ENCODE data around the gene FAM131C.
"Not testable (repeated sequence)": the region's sequence is repeated elsewhere in the genome, so short reads cannot be mapped to it uniquely, and the experiment has no call there.

The FAM131C gene

GRCh38 chr1:16033103-16033632, 40.3 kb downstream of the FAM131C start:
- DNase-seq (ENCODE audit: low spot score) = not testable (repeated sequence)

DNA sequence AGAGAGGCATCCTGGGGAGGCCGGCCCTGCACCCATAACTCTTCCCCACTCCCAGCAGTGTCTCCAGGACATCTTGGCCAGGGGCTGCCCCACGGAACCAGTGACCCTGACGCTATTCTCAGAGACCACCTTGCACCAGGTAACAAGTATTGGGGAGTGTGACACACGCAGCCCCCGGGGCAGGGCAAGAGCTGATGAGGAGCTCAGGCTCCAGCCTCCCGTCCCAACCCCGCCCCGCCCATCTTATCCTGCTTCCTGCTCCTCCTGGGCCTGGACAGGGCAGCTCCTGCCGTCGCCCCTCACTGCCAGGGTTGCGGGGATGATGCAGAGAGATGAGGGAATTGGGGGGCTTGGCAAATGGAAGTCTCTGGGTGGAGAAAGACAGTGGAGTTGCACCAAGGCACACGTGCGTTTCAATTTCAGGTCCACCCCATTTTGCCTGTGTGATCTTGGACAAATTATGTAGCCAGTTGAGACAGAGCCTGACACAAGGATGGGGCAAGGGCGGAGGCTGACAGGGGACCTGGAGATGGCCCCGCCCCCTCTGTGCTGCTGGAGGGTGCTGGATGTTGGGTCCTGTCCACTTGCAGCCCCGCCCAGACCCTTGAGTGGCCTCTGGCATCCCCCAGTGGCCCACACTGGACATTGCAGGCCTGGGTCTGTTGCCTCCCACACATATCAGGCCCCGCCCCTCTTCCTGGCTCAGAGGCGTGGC, 40.9 kb downstream of the FAM131C start:
- DNase-seq (ENCODE audit: low spot score) = peak; percentile 62

DNA sequence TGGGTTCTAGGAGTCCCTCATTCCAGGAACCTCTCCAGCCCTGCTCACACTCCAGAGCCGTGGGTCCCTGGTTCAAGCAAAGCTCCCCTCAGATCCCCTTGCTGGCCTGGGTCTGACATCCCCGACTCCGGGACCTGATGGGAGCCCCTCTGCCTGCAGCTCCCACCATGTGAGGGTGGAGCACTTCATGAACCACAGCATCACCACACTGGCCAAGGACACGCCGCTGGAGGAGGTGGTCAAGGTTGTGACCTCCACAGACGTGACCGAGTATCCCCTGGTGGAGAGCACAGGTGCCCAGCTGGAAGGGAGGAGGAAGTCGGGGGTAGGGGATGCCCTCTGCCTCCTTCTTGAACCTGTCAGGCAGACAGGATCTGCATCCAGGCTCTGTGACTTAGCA, 41.9 kb downstream of the FAM131C start:
- no peak for DNase-seq (ENCODE audit: low spot score)

DNA sequence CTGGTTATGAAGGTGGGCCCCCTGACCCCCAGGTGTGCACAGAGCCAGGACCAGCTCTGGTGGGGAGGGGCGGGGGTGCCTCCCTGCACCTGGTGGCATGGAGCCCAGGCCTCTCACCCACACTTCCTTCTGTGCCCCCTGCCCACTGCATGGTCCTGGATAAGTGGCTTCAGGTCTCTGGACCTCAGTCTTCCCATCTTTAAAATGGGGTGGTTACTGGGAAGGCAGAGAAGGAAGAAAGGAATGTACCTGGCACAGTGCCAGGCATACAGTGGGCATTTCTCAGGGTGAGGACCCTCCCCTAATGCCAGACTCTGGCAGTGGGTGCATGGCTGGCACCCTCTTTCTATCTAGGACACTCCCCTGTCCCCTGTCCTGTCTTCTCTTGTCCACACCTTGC, 44.2 kb downstream of the FAM131C start:
- no peak for DNase-seq (ENCODE audit: low spot score)

DNA sequence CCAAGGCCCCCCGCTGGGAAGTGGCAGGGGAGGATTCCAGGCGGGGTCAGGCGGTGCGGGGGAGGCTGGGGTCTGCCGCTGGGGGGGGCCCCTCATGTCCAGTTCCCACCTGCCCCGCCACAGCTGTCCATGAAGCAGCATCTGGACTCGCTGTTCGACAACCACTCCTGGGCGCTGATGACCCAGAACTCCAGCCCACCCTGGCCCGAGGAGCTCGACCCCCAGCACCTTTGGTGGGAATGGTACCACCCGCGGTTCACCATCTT, 44.5 kb downstream of the FAM131C start:
- DNase-seq (ENCODE audit: low spot score) = not testable (repeated sequence)

GRCh38 chr1:16028237-16029002, 45.0 kb downstream of the FAM131C start:
- DNase-seq (ENCODE audit: low spot score) = no peak

GRCh38 chr1:16026723-16027484, 46.5 kb downstream of the FAM131C start:
- no peak for DNase-seq (ENCODE audit: low spot score)

DNA sequence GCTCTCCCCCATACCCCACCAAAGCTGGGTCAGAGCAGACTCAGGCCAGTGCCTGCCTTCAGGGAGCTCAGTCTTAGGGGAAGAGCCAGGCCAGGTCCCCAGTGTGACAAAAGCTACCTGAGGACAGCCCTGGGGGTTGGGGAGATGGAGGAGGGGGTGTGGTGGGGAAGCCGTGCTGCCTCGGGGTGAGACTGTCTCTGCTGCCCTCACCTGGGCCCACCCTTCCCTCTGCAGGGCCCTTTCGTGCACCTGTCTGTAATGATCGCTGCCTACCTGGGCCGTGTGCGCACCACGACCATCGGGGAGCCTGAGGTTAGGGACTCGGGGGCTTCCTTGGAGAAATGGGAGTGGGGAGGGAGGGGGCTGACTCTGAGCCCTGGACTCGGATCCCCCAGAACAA, 47.1 kb downstream of the FAM131C start:
- not testable (repeated sequence) for DNase-seq (ENCODE audit: low spot score)

- no peak for DNase-seq (ENCODE audit: low spot score)
These were observed 50.3 kb downstream of the FAM131C start for GRCh38 chr1:16023050-16023653.

DNA sequence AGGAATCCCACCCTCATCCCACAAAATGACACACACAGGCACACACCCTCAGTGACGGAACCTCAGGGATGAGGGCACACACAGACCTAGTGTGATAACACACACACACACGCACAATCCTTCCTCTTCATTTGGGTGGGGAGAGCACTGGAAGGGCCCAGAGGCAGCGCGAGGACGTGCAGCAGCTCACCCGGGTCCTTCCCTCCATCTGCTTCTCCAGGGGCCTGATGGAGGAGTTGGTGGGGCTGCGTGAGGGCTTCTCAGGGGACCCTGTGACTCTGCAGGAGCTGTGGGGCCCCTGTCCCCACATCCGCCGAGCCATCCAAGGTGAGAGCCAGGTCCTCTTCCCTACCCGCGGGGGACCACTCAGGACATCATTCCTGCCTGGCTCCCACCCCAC, 51.1 kb downstream of the FAM131C start:
- no peak for DNase-seq (ENCODE audit: low spot score)

DNA sequence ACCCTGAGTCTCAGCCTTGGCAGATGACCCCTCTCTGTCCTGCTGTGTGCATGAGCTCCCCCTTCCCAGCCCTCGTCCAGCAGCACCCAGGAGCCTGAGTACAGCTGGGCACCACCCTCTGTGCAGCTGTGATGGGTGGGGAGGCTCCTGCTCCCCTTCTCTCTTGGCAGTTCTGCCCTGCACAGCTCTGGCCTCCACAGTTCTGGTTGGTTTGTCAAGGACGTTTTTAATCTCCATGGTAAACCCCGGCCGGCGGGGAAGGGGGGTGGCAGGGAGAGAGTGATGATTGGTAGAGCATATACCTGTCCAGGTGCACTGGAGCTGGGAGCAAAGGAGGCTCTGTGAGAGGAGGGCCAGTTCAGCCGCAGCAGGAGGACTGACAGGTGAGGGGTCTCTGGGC, 51.8 kb downstream of the FAM131C start, which contains the start of gene CLCNKA:
TSS of gene CLCNKA (plus strand) at position 356 of the 400 bp plus-strand sequence. CDS start 584 bp downstream, outside the sequence.
- DNase-seq (ENCODE audit: low spot score) = no peak

DNA sequence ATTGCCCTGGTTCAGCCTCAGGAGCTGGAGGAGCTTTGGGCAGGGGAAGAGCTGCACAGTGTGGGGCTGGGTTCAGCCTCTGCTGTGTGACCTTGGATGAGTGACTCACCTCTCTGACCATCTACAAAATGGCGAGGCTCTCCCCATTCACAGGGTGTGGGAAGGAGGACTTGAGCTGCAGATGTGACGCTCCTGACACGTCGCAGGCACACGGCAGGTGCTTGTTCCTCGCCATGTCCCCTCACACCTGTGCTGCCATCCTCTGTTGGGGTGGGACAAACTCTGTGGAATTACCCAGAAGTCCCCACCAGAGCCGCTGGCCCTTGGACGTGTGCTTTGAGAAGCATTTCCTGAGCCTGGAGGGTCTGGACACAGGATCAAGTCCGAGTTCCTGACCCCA, 52.6 kb downstream of the FAM131C start:
- DNase-seq (ENCODE audit: low spot score) = not testable (repeated sequence)

- no peak for DNase-seq (ENCODE audit: low spot score)
These were observed 53.1 kb downstream of the FAM131C start for GRCh38 chr1:16020325-16020724.

- DNase-seq (ENCODE audit: low spot score) = no peak
These were observed 53.7 kb downstream of the FAM131C start for GRCh38 chr1:16019644-16020277.

GRCh38 chr1:16018749-16019643, 54.5 kb downstream of the FAM131C start:
- no peak for DNase-seq (ENCODE audit: low spot score)

- no peak for DNase-seq (ENCODE audit: low spot score)
These were observed 55.1 kb downstream of the FAM131C start for GRCh38 chr1:16018308-16018707.

DNA sequence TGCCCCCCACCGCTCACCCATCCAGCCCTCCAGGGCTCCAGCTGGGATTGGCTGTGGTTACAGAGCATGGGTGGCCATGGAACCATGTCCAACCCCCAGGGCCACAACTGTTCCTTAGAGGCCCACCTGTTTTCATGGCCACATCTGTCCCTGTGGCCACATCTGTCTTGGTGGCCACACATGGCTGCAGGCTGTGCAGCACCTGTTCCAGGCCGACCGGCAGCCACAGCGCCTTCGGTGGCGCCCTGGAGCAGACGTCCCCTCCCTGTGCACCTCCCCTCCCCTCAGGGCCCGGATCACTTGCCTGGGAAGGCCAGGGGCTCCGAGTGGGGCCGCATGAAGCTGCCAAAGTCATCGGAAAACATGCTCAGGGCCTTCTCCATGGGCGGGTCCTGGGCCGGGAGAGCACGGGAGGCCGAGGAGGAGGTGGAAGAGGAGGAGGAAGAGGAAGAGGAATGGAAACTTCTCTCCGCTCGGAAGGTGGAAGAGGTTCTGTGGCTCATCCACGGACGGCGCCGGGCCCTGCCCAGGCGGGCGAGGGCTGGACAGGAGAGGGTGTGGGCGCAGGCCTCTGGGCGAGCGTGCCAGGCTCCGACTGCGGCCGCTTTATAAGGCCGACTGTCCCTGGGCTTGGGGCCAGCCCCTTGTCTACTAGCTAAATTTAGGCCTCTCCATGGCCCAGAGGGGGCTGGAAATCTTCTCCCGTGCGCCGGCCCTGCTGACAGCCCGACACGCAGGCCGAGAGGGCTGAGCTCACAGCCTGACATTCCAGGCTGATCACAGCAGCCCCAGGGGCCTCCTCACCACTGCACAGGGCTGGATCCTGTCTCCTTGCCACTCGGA, 55.8 kb downstream of the FAM131C start, which contains the start of gene HSPB7:
TSS of gene HSPB7 (minus strand) at position 583 of the 843 bp plus-strand sequence. CDS start at position 503, 80 bp downstream.
- DNase-seq (ENCODE audit: low spot score) = no peak

DNA sequence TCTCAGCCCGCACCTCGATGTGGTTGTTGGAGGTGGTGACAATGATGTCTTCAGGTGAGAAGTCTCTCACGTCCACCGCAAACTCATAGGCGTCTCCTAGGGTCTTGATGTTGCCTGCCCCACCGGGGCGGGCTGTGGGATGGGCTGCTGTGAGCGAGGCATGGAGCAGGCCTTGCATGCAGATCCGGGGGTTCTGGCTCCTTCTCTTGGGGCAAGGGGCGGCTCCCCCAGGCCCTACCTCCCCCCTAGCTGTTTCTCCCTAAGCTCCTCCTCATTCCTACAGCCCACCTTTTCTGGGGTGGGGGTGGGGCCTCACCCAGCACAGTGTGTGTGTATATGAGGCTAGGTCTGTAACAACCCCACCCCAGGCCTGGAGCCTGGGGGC, 56.4 kb downstream of the FAM131C start:
- DNase-seq (ENCODE audit: low spot score) = no peak

All from LoVo (cell line).